Chondrocyte (in vitro differentiated cells): ENCODE measurements around the gene IMMP2L. TPM values are rescaled to one million over a fixed set of nuclear protein-coding genes. Genes with fewer than 3 reads are reported as not detected.
A peak's percentile ranks its signal among the peaks of the same experiment; 100 is the strongest.

Experiments used
- DNase-seq: peaks from one replicate; pipeline ENCODE4 v3.0.0; 2021; ENCODE audit warnings: mixed read lengths, low spot score
- H3K27ac Mint-ChIP-seq: one replicate; pipeline ENCODE4 v1.8.0; 2021; ENCODE audit warnings: mild to moderate bottlenecking, moderate library complexity, mixed read lengths; ENCODE audit not compliant: unreplicated experiment
- H3K27me3 Mint-ChIP-seq: 2 replicates; pipeline ENCODE4 v1.8.0; 2021; ENCODE audit warnings: low read depth, mixed read lengths
- H3K36me3 Mint-ChIP-seq: 2 replicates; pipeline ENCODE4 v1.8.0; 2021; ENCODE audit warnings: low read depth, mixed read lengths
- H3K4me1 Mint-ChIP-seq: 2 replicates; pipeline ENCODE4 v1.8.0; 2021; ENCODE audit warnings: low read depth, mild to moderate bottlenecking, mixed read lengths
- H3K4me3 Mint-ChIP-seq: one replicate; pipeline ENCODE4 v1.8.0; 2021; ENCODE audit warnings: mild to moderate bottlenecking, moderate library complexity, mixed read lengths; ENCODE audit not compliant: unreplicated experiment
- H3K9me3 Mint-ChIP-seq: 2 replicates; pipeline ENCODE4 v1.8.0; 2021; ENCODE audit warnings: low read depth, mixed read lengths
- CTCF ChIP-seq: fragments of 200-600 bp; sonication (generic); IDR thresholded peaks from 2 replicates; pipeline ENCODE4 v1.5.0; 2021; ENCODE audit warnings: antibody characterized with exemption, mild to moderate bottlenecking, moderate library complexity
- total RNA-seq: library from RNA; stranded (reverse); gene quantifications from 3 replicates; pipeline ENCODE4 v1.2.1, GENCODE V29; 2021

IMMP2L gene
- total RNA-seq, 1 donor from 2014 or later = 6.1 TPM

GRCh38 chr7:110962374-110962773, 599.9 kb downstream of the IMMP2L start:
- Mint-ChIP-seq H3K4me3 (no peak overlapping the region), H3K4me1 (peaks cover 15% of the 10 kb centered on the region), H3K27ac (no peak overlapping the region), H3K9me3 (no peaks in the 10 kb centered on the region), H3K36me3 (no peaks in the 10 kb centered on the region), H3K27me3 (no peaks in the 10 kb centered on the region)
- no peak for DNase-seq
- TF ChIP-seq CTCF = no peak

GRCh38 chr7:110960811-110961210, 601.5 kb downstream of the IMMP2L start:
- H3K4me1 Mint-ChIP-seq = peaks cover 15% of the 10 kb centered on the region

GRCh38 chr7:110948280-110948679, 614.0 kb downstream of the IMMP2L start:
- no peak for DNase-seq
- Mint-ChIP-seq H3K36me3 (no peaks in the 10 kb centered on the region), H3K4me3 (no peak overlapping the region), H3K9me3 (no peaks in the 10 kb centered on the region), H3K27ac (no peak overlapping the region), H3K27me3 (no peaks in the 10 kb centered on the region), H3K4me1 (peaks cover 37% of the 10 kb centered on the region)
- TF ChIP-seq CTCF = no peak

More at GRCh38 chr7:110960811-110961210, 601.5 kb downstream of the IMMP2L start:
- Mint-ChIP-seq H3K9me3 (no peaks in the 10 kb centered on the region), H3K4me3 (no peak overlapping the region), H3K27me3 (no peaks in the 10 kb centered on the region), H3K27ac (no peak overlapping the region), H3K36me3 (no peaks in the 10 kb centered on the region)
- no peak for TF ChIP-seq CTCF
- no peak for DNase-seq

GRCh38 chr7:110947408-110947807, 614.9 kb downstream of the IMMP2L start:
- no peak for DNase-seq
- H3K4me3 Mint-ChIP-seq = no peak overlapping the region
- H3K9me3 Mint-ChIP-seq = no peaks in the 10 kb centered on the region
- H3K27ac Mint-ChIP-seq = peak overlapping the region; percentile 41
- H3K4me1 Mint-ChIP-seq = peaks cover 37% of the 10 kb centered on the region
- no peak for TF ChIP-seq CTCF
- no peaks in the 10 kb centered on the region for H3K27me3 Mint-ChIP-seq
- no peaks in the 10 kb centered on the region for H3K36me3 Mint-ChIP-seq

GRCh38 chr7:110944966-110945644, 617.2 kb downstream of the IMMP2L start:
- Mint-ChIP-seq H3K4me3 (no peak overlapping the region), H3K4me1 (peaks cover 35% of the 10 kb centered on the region), H3K36me3 (no peaks in the 10 kb centered on the region), H3K27me3 (no peaks in the 10 kb centered on the region), H3K27ac (no peak overlapping the region), H3K9me3 (no peaks in the 10 kb centered on the region)
- no peak for TF ChIP-seq CTCF
- no peak for DNase-seq
